RWPE1 (cell line): ENCODE results near the gene AGR2.

ENCODE experiments used
- CTCF ChIA-PET: fragments of 350-600 bp; sonication (Branson Sonifier 250); formaldehyde crosslinking; extraction: SDS; loops from one replicate; lab custom pipeline; 2021; lab: Yijun Ruan, JAX
- POLR2A ChIA-PET: fragments of 400-600 bp; formaldehyde crosslinking; extraction: SDS; loops from one replicate; lab custom pipeline; 2020; ENCODE audit warnings: antibody characterized with exemption; ENCODE audit not compliant: low non-redundant PET; lab: Yijun Ruan, JAX
- DNase-seq: peaks from one replicate; pipeline ENCODE4 v3.0.0; 2012; ENCODE audit warnings: low spot score
- H3K27ac ChIP-seq: fragments of 450-650 bp; 2 replicates; pipeline ENCODE4 v1.5.1; 2017
- CTCF ChIP-seq: fragments of 450-650 bp; conservative IDR thresholded peaks from 2 replicates; pipeline ENCODE4 v1.5.1; 2017; ENCODE audit warnings: low read depth, mild to moderate bottlenecking

Gene AGR2

GRCh38 chr7:16754856-16755317 is 49.9 kb downstream of the AGR2 start:
- ChIA-PET CTCF (interaction anchor here (0.7 kb wide), 2 partner anchors 14 to 113 kb away, joined by 3 read pairs; no protein-coding TSS in a partner anchor), POLR2A (no interaction called here)
- no peak overlapping the region for H3K27ac ChIP-seq
- TF ChIP-seq CTCF = no peak
- no peak for DNase-seq

- peak overlapping the region; percentile 7; the same call in 1 of the 2 replicates for H3K27ac ChIP-seq
- TF ChIP-seq CTCF = no peak
- ChIA-PET POLR2A (no interaction called here), CTCF (interaction anchor here (0.7 to 1.0 kb wide), 3 partner anchors 14 to 112 kb away, joined by 3 to 4 read pairs (median 3); no protein-coding TSS in a partner anchor)
- peak; percentile 41 for DNase-seq
These were observed 50.6 kb downstream of the AGR2 start for GRCh38 chr7:16753932-16754855.

DNA sequence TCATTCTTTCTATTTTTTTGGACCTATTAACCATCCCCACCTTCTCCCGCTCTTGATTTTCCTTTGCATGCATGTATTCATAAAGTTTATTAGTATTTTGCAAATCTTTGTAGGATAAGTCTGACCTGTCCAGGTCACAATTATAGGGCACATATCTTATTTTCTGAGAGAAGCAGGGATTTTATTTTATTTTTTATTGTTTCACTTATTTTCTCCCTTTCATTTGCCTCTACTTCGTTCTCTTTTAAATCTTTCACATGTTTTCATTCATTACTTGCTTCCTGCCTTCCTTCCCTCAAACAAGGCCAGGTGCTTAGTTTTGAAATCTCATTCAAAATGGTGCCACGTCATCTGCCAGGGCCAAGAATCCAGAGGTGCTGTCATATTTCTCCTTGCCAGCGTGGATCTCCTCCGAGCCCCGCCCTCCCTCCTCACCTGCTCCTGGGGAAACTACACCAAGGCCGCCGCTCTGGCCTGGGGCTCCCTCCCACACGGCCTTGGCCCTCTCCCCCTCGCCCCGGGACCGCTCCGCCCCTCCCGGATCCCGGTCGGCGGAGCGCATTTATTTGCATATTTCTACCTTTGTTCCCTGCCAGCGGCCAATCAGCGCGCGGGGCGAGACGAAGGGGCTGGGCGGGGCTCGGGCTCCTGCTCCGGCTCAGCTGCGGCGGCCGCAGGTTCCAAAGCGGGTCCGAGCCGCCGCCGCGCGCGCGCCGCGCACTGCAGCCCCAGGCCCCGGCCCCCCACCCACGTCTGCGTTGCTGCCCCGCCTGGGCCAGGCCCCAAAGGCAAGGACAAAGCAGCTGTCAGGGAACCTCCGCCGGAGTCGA is 51.5 kb downstream of the AGR2 start, which contains the start of gene TSPAN13:
Gene TSPAN13, plus strand, starts transcription at position 654 of the 830 bp plus-strand sequence. CDS start 213 bp downstream, outside the sequence.
- CTCF ChIA-PET = interaction anchor here (1.0 kb wide), 1 partner anchor 48 kb away, joined by 4 read pairs; no protein-coding TSS in a partner anchor
- TF ChIP-seq CTCF = no peak
- DNase-seq = peak; percentile 95
- H3K27ac ChIP-seq = peak within 1 kb of the TSS; percentile 7; the same call in 1 of the 2 replicates
- POLR2A ChIA-PET = no interaction called here

GRCh38 chr7:16747102-16747501 is 57.7 kb downstream of the AGR2 start:
- POLR2A ChIA-PET = no interaction called here
- CTCF ChIA-PET = no interaction called here
- H3K27ac ChIP-seq = no peak overlapping the region
- no peak for TF ChIP-seq CTCF
- no peak for DNase-seq

- no peak for DNase-seq
- no peak overlapping the region for H3K27ac ChIP-seq
- no peak for TF ChIP-seq CTCF
- POLR2A ChIA-PET = no interaction called here
- CTCF ChIA-PET = no interaction called here
These were observed 59.2 kb downstream of the AGR2 start for GRCh38 chr7:16745645-16746044.
